ENCODE results near the gene WNK1.
"Not testable (repeated sequence)": the region's sequence is repeated elsewhere in the genome, so short reads cannot be mapped to it uniquely, and the experiment has no call there.

Gene WNK1

DNA sequence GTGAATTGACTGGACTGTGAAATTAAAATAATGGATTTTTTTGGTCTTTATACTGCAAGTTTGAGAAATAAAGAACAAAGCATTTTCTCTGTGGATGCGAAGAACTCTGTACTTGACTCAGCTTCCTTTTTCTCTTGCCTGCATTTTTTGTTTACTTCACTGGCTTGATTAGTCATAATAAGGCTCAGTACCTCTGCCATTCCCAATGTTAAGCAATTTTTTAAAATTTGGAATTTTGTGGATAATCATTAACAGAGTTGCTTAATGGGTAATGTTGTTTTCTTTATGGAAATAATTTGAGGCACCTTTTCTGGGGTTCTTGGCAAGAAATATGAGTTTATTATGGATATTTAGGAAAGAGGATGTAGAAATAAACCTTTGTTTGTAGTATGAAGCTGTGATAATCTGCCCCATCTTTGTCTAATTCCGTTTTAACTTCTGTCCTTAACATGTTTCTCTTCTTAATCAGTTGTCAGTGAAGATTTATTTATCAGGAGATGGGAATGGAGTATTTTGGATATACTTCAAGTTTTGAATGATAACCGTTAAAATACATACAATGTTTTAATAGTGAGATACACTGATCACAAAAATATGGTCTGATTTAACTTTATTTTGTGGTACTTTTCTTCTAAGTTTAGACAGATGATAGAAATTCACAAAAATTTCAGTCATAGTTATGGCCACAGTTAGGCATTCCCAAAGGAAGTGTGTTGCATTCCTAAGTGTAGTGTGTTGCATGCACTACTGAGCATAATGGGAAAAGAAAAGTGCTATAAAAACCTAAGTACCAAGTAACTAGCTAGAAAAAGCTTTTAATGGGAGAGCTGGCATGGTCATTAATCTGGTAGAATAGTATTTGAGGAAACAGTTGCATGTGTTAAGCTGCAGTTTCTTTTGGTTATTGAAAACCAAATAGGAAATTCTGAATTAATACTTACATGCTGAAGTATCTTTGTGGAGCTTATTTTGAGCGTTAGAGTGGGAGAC, 27.7 kb downstream of the WNK1 start:
- DNase-seq = no peak

DNA sequence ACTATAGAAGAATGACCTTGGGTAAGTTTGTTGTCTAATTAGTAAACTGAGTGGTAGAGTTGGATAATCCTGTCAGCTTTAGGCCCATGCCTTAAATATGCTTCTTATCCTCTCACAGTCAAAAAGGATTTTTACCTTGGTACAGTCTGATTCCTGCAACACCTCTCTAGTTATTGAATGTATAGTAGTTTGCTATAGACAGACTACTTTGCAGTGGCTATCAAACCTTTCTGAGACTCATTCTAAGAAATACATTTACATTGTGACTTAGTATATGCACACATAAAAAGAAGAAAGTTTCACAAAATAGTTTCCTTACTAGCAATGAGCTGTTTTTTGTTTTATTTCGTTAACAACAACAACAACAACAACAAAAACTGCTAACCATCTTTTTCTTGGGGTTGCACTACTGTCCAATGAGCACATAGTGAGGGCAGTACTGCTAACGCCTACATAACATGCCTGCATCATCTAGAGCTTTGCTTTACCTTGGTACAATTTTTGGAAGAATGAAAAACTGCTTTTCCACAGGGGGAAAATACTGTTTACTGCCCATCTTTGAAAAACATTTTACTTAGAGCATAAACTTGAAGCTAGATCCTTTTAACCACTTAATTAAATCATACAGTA, 28.5 kb downstream of the WNK1 start:
- no peak for DNase-seq

GRCh38 chr12:785706-786105, 33.3 kb downstream of the WNK1 start:
- DNase-seq = no peak

DNA sequence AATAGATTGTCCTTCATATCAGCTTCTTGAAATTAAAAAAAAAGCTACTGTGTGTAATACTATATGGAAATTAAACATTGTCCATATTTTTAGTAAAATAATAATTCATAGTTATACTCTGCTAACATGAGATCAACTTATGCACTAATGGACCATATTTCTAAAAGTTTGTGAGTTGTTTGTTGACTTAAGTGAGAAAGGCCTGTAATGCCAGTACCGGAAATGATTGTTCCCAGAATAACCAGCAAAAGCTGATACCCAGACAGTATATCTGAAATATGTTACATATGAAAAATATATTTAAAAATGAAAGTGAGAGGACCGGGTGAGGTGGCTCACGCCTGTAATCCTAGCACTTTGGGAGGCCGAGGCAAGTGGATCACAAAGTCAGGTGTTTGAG, 35.9 kb downstream of the WNK1 start:
- DNase-seq = no peak

GRCh38 chr12:788762-789161, 36.4 kb downstream of the WNK1 start:
- DNase-seq = not testable (repeated sequence)

DNA sequence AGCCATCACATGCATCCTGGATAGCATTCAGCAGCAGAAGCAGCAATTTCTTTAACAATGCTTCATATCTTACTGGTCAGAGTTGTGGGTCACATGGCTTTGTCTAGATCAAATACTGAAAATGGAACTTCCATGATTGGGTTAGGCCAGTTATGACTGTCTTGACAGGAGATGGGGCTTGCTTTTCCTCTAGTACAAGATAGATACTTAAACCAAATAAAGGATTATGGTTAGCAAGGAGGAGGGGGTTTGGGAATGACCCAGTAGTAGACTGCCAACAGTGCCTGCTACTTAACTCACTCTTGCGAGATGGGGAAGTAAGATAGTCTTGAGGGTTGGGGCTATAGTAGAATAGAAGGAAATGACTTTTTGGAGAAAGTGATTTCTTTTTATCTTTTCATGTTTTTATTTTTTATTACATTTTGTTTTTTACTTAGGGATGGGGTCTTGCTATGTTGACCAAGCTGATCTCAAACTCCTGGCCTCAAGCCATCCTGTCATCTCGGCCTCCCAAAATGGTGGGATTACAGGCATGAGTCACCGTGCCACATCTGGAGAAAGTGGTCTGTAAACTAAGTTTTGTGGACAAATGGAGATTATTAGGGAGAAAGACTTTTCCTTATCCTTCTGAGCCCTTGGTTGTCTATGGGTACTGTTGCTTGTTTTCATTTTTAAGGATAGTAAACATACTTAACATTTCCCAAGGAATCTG, 37.6 kb downstream of the WNK1 start:
- DNase-seq = no peak

DNA sequence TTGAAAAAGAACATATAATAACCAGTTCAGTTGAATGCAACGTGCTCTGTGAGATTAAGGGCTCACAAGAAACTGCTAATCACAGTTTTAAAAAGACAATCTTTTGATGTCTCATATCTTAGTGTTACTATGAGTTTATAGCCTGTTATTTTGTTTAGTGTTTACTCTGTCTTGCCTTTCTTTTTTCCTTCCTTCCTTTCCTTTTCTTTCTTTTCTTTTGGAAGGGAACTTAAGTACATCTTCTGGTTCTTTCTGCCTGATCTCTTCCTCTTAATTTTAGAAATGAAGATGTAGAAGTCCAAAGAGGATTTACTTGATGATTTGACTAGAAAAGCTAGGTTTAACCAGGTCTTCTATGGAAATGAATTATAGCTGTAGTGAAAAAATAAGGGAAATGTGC, 38.2 kb downstream of the WNK1 start:
- no peak for DNase-seq

GRCh38 chr12:793037-793436, 40.7 kb downstream of the WNK1 start:
- no peak for DNase-seq

DNA sequence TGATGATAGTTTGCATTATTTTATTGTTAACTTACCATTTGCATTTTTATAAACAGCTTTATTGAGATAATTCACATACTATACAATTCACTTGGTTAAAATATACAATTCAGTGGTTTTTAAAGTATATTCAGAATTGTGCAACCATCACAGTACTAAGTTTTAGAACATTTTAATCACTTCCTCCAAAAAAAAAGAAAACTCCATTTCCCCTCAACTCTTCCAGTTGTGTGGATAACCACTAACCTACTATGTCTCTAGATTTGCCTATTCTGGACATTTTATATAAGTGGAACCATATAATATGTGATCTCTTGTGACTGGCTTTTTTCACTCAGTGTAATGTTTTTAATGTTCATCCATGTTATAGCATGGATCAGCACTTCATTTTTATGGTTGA, 41.3 kb downstream of the WNK1 start:
- DNase-seq = no peak

- no peak for DNase-seq
Observed at GRCh38 chr12:795305-795704, 42.9 kb downstream of the WNK1 start.

DNA sequence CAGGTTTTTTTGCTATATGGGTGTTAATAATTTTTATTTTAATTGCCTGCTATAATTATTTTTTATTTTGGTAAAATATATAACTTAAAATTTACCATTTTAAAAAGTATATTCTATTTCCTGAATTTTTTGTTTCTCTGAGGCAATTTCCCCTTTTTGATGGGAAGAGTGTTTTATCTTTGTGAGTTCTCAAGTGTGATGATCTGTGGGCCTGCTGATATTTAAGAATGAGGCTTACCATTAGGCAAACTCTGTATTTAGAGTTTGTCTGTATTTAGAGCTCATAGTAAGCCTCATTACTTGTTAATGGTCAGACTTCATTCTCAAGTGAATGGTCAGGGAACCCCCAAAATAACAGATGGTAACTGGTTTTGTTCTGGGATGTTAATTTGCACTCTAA, 48.0 kb downstream of the WNK1 start:
- no peak for DNase-seq

DNA sequence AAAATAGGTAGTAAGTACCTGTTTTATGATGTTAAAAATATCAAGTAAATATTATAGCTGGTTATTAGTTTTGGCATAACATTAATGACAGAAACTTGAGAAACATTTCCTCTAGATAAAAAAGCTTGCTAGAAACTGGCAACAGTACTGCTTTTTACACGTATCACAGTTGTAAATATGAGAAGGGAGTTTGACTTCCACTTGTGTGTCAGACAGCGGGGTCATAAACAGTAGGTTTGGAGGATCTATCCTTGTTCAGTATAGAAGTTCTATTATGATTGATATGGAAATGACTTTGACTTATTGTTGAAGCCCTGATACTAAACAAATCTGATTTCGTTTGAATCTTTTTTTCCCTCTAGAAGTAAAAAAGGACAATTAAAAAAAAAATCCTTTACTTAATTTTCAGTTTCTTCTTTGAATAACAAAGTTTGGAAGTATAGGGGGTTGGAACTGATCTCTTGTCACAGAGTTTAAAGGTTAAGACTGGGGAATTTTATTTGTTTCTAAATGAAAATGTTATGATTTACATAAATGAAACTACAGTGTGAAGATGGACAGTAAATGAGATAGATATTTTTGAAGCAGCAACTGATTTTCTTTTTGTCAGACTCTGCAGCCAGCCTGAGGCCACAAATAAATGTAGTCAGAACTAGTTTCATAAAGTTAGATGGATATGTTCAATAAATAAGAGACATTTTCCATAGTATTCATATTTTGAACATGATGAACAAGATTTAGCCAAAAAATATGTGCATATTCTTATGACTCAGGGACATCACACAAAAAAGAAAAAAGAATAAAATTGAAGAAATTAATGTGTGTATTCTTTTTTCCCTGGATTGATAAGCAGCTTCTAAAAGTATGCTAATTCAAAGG, 50.1 kb downstream of the WNK1 start:
- no peak for DNase-seq

GRCh38 chr12:805022-805632, 52.7 kb downstream of the WNK1 start:
- DNase-seq = no peak

DNA sequence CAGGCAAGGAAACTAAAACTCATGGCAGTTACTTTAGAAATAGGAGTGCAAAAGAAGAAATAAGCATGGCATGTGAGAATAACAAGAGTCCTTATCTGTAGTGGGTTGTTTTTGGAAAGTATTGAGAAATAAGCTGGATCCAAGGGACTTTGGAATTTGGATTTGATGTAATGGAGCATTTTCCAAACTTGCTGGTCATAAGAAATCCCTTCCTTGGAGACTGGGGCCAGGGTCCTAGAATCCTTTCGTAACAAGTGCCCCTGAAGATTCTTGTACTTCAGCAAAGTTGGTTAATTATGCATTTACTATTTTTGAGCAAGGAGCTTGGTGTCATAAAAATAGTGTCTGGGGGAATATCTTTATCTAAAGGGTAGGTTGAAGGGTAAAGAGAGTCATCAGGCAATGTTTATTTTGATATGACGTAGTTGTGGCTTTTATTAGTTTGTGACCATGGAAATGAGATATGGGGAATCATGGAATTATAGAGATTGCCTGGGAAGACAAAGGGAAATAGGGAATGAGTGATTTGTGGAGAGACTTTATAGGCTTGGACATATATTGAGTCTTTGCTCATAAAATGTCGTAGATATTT, 53.9 kb downstream of the WNK1 start:
- DNase-seq = no peak

DNA sequence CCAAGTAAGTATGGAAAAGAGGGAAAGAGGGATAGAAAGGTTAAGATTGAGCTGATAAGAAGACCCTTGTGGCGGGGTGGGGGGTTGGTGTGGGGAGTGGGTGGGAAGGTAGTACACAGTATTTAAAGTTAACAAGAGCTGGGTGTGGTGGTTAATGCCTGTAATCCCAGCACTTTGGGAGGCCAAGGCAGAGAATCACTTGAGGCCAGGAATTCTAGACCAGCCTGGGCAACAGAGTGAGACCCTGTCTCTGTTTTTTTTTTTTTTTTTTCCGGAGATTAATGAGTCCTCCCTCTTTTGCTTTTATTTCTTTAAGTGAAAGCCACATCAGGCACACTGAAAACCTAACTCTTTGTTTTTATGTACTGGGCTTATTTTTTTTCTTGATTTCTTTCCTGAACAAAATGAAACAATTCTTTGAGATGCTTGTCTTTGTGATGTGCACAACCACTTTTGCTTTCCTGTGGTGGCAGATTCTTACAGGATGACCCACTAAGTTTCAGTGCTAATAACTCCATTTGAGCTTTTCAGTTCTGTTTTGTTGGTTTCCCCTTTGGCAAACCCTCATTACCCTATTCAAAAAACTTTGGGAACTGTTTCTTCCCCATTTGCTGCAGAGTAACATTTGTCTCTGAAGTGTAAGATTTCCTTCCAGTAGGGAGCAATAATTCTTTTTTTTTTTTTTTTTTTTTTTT, 54.8 kb downstream of the WNK1 start:
- no peak for DNase-seq

- no peak for DNase-seq
Observed at GRCh38 chr12:810116-810515, 57.7 kb downstream of the WNK1 start.

- no peak for DNase-seq
Observed at GRCh38 chr12:810671-811415, 58.5 kb downstream of the WNK1 start.

DNA sequence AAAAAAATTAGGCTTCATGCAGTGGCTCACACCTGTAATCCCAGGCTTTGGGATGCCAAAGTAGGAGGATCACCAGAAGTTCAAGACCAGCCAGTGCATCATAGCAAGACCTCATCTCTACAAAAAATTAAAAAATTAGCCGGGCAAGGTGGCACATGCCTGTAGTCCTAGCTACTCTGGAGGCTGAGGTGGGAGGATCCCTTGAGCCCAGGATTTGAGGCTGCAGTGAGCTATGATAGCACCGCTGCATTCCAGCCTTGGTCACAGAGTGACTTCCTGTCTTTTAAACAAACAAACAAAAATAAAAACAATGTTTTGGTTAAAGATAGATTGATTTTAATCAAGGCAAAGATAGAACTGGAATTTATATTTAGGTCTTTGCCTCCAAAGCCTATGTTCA, 60.6 kb downstream of the WNK1 start:
- no peak for DNase-seq

GRCh38 chr12:817456-817855, 65.1 kb downstream of the WNK1 start:
- DNase-seq = not testable (repeated sequence)

- DNase-seq = no peak
Observed at GRCh38 chr12:817941-818600, 65.7 kb downstream of the WNK1 start.

All from SHP77 treated with DMSO at 0.1 percent for 48 hours (cell line).